HL-60 (cell line): ENCODE results near the gene GPR157.
A peak's percentile ranks its signal among the peaks of the same experiment; 100 is the strongest.

Experiments
- DNase-seq, 2 experiments: peaks; one replicate each; pipeline ENCODE4 v3.0.0-alpha.2; 2010 to 2020; ENCODE audit warnings: low read depth in 1 of 2, low spot score in 1 of 2
- H3K27ac ChIP-seq: fragments of 250-450 bp; sonication (Bioruptor Pico); replicated peaks from 2 replicates; pipeline ENCODE4 v1.5.1; 2020; ENCODE audit warnings: mild to moderate bottlenecking, moderate library complexity
- H3K27me3 ChIP-seq: fragments of 250-450 bp; sonication (Bioruptor Pico); 2 replicates; pipeline ENCODE4 v1.5.1; 2021; ENCODE audit warnings: mild to moderate bottlenecking, moderate library complexity; ENCODE audit not compliant: insufficient read depth, poor library complexity, severe bottlenecking
- H3K4me3 ChIP-seq: replicated peaks from 2 replicates; pipeline ENCODE4 v1.5.1; 2011; ENCODE audit warnings: mild to moderate bottlenecking, control low read depth, low read length; ENCODE audit not compliant: insufficient read depth
- CTCF ChIP-seq: IDR thresholded peaks from one replicate; pipeline ENCODE4 v1.5.1; 2011; ENCODE audit warnings: low read length, control low read depth, inconsistent platforms; ENCODE audit not compliant: insufficient read depth
- GABPA ChIP-seq: IDR thresholded peaks from 2 replicates; pipeline ENCODE4 v1.6.1; 2012; ENCODE audit warnings: low read depth
- POLR2AphosphoS5 ChIP-seq: IDR thresholded peaks from 2 replicates; pipeline ENCODE4 v1.6.1; 2012; ENCODE audit warnings: low read depth
- REST ChIP-seq: IDR thresholded peaks from 2 replicates; pipeline ENCODE4 v1.6.1; 2012; ENCODE audit warnings: low read depth; ENCODE audit not compliant: insufficient replicate concordance
- SPI1 ChIP-seq: IDR thresholded peaks from 2 replicates; pipeline ENCODE4 v1.6.1; 2012; ENCODE audit warnings: low read depth, mild to moderate bottlenecking, borderline replicate concordance

GPR157 gene

GRCh38 chr1:9111957-9112356 is 16.9 kb downstream of the GPR157 start:
- H3K27me3 ChIP-seq, result no peaks in the 10 kb centered on the region
- TF ChIP-seq SPI1 (no peak), POLR2AphosphoS5 (no peak), CTCF (no peak), REST (no peak)
- no peak for DNase-seq
- no peak overlapping the region for H3K27ac ChIP-seq
- H3K4me3 ChIP-seq, result no peak overlapping the region

GRCh38 chr1:9111357-9111691 is 17.6 kb downstream of the GPR157 start:
- Histone ChIP-seq H3K4me3 (no peak overlapping the region), H3K27ac (no peak overlapping the region), H3K27me3 (no peaks in the 10 kb centered on the region)
- DNase-seq, result no peak
- no peak for TF ChIP-seq GABPA
- no peak for TF ChIP-seq REST
- TF ChIP-seq SPI1, result no peak
- TF ChIP-seq CTCF, result no peak
- no peak for TF ChIP-seq POLR2AphosphoS5

GRCh38 chr1:9110669-9111356 is 18.1 kb downstream of the GPR157 start:
- DNase-seq, result peak; percentile 85 to 88
- Histone ChIP-seq H3K27me3 (no peaks in the 10 kb centered on the region), H3K27ac (no peak overlapping the region), H3K4me3 (no peak overlapping the region)
- TF ChIP-seq SPI1, result no peak
- no peak for TF ChIP-seq REST
- TF ChIP-seq GABPA, result no peak
- peak; percentile 83 for TF ChIP-seq CTCF
- TF ChIP-seq POLR2AphosphoS5, result no peak
